Measurements from ENCODE around the gene HOXD10.

HOXD10 gene

DNA sequence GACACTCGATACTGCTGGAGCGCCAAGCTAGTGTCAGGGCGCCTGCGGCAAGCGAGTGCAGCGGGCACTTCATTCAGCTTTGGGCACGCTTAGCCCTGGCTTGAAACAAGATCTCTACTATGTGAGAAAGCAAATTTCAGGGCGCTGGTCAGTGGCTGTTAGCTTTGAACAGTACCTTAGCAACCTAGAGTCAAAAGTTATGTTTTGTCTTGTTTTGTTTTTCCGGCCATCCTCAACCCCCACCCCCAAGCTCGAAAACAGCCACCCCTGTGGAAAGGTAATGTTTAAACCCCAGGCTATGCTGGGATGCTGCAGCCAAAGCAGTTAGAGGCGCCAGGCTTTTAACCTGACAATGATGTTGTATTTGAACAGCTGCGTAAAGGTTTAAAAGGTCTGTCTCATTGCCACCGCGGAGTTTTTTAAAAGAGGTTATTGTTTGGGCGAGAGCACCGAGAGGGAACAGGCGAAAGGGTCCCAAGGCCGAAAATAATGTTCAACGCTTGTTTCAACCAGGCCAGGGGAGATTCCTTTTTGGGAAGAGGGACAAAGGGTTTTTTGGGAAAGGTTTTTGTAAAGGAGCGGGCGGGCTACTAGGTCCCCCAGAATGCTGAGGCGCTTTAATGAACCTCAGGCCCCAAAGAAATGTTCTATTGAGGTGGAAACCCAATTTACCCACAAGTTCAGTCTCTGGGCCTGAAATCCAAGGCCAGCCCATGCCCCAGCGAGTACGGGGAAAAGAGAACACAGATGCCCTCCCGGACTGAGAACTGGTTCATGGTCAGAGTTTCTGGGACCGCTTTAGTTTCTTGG is 2.3 kb upstream of the HOXD10 start:
- Mint-ChIP-seq H3K4me3 (no peak overlapping the region), H3K36me3 (no peaks in the 10 kb centered on the region), H3K9me3 (peaks cover 1% of the 10 kb centered on the region), H3K4me1 (peaks cover 6% of the 10 kb centered on the region), H3K27me3 (peaks cover 32% of the 10 kb centered on the region), H3K27ac (no peak overlapping the region)
- DNase-seq (ENCODE audit: low spot score in 2 of 2) = no peak
- no peak for ATAC-seq (ENCODE audit: low read depth)

DNA sequence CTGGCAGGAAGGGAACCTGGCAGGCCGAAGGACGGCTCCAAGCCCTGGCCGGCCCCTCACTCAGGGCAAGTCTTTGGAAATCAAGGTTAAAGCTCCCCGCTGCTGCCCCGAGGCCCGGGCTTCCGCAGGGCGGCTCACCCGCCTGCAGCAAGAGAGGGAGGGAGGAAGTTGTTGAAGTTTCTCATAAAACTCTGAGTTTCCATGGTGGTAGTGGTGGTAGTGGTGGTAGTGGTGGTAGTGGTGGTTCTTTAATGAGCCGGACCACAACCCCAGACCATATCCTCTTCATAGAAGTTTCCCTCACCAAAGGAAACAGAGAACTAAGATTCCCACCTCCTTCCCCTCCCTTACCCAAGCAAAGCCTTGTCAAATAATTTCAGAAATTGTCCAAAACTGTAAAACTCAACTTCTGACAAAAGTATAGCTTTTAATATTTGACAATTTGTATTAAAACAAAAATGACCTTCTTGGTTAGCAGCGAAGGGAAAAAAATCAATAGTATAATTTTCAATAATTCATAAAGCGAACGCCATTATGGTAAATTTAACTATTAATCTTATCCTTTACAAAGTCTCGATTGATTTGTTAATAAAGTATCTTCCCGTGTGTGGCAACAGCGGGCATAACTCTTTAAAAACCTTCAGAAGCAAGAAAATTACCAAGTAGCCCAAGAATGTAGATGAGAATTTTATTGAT is 1.5 kb upstream of the HOXD10 start:
- DNase-seq (ENCODE audit: low spot score in 2 of 2) = no peak
- Mint-ChIP-seq H3K27ac (no peak overlapping the region), H3K27me3 (peaks cover 33% of the 10 kb centered on the region), H3K4me1 (peaks cover 6% of the 10 kb centered on the region), H3K9me3 (no peaks in the 10 kb centered on the region), H3K36me3 (no peaks in the 10 kb centered on the region), H3K4me3 (no peak overlapping the region)
- ATAC-seq (ENCODE audit: low read depth) = no peak

DNA sequence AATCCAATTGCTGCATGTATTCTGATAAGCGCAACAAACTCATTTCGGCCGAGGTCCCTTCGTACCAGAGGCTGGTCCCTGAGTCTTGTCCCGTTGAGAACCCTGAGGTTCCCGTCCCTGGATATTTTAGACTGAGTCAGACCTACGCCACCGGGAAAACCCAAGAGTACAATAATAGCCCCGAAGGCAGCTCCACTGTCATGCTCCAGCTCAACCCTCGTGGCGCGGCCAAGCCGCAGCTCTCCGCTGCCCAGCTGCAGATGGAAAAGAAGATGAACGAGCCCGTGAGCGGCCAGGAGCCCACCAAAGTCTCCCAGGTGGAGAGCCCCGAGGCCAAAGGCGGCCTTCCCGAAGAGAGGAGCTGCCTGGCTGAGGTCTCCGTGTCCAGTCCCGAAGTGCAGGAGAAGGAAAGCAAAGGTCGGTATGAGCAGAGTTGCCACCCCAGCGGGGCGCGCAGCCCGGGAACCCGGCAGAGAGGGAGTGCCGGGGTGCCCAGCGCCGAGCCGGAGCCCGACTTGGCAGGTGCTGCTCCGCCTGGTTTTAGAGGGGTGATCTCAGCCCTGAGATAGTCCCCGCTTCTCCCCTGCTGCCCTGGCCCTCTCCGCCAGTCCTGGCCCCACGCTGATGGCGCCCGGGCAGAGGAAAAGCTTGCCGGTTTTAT is 714 bp downstream of the HOXD10 start:
- H3K27ac Mint-ChIP-seq = no peak overlapping the region
- H3K4me1 Mint-ChIP-seq = peaks cover 4% of the 10 kb centered on the region
- no peaks in the 10 kb centered on the region for H3K9me3 Mint-ChIP-seq
- no peak for DNase-seq (ENCODE audit: low spot score in 2 of 2)
- ATAC-seq (ENCODE audit: low read depth) = no peak
- H3K36me3 Mint-ChIP-seq = no peaks in the 10 kb centered on the region
- peaks cover 35% of the 10 kb centered on the region for H3K27me3 Mint-ChIP-seq
- H3K4me3 Mint-ChIP-seq = no peak overlapping the region

DNA sequence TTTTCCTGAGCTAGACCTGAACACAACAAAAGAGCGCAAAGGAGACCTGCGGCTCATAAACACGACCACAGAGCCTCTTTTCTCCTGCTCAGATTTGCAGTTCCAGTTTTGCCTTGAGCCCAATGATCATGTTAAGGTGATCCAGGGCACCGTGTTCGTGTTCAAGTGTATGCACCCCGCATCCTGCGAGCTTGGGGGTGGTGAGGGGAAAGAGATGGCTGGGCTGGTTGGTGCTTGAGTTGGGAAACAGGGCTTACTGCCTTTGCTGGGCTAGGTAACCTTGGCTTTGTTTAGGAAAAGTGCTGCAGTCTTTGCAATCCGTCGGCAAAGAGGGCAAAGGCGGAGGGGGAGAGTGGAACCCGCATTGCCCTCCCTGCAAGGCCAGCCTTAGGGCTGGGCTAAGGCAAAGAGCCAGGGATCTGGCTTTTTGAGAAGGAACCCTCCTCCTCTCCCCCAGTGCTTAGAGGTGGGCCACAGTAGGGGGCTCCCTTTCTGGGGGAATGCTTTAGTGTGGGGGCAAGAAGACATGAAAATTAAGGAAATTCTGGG is 1.3 kb downstream of the HOXD10 start:
- H3K36me3 Mint-ChIP-seq = no peaks in the 10 kb centered on the region
- H3K27ac Mint-ChIP-seq = no peak overlapping the region
- H3K4me3 Mint-ChIP-seq = no peak overlapping the region
- peaks cover 4% of the 10 kb centered on the region for H3K4me1 Mint-ChIP-seq
- no peak for ATAC-seq (ENCODE audit: low read depth)
- peaks cover 35% of the 10 kb centered on the region for H3K27me3 Mint-ChIP-seq
- no peak for DNase-seq (ENCODE audit: low spot score in 2 of 2)
- no peaks in the 10 kb centered on the region for H3K9me3 Mint-ChIP-seq

DNA sequence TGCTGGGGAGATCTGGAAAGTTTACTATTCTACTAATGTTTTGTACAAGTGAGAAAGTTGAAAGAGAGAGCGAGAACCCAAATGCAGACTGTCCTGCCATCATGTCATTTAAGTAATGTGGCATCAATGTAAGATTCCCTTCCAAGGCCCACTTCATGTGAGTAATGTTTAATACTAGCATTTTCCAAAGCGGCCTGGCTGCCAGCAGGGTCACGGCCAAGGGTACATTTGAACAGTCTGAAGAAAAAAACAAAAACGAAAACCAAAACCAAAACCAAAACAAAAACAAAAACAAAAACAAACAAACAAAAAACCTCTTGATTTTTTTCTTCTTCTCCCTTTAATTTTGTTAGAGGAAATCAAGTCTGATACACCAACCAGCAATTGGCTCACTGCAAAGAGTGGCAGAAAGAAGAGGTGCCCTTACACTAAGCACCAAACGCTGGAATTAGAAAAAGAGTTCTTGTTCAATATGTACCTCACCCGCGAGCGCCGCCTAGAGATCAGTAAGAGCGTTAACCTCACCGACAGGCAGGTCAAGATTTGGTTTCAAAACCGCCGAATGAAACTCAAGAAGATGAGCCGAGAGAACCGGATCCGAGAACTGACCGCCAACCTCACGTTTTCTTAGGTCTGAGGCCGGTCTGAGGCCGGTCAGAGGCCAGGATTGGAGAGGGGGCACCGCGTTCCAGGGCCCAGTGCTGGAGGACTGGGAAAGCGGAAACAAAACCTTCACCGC is 2.2 kb downstream of the HOXD10 start:
- Mint-ChIP-seq H3K4me1 (peaks cover 4% of the 10 kb centered on the region), H3K4me3 (no peak overlapping the region), H3K27me3 (peaks cover 36% of the 10 kb centered on the region), H3K9me3 (no peaks in the 10 kb centered on the region), H3K27ac (no peak overlapping the region), H3K36me3 (no peaks in the 10 kb centered on the region)
- no peak for ATAC-seq (ENCODE audit: low read depth)
- DNase-seq (ENCODE audit: low spot score in 2 of 2) = no peak

DNA sequence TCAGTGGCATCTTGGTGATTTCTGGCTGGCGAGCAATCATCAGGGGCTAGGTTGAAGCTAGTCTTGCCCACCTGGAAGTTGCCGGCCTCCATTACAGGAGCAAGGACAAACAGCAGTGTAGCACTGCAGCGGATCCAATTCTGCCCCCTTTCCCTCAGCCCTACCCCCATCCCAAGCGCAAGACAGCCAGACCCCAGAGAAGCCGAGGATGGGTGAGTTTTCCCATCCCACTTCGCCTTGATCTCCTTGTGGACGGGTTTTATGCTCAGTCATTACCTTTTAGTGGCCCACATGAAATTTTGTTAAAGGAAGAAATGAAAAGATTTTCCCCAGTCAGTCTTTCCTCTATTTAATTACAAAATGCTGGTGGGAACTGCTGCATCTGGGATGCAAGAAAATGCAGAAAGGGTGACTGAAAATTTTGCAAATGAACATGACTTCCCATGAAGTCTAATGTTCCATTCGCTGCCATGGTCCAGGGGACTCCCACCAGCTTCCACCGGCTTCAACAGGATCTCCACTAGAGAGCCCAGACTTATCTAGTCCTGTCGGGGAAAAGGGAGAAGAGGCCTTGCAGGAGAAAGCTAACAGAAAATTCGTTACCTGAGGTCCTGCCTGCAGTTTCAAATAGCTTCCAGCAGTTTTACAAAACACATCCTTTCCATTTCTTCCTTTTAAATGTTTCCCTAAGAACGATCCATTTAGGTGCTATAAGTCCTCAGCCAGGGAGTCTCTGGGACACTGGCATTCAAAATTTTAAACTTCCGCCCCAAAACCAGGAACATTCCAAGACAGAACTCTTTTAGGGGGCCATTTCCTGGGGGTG is 4.0 kb downstream of the HOXD10 start:
- H3K4me3 Mint-ChIP-seq = no peak overlapping the region
- ATAC-seq (ENCODE audit: low read depth) (no peak), DNase-seq (ENCODE audit: low spot score in 2 of 2) (no peak)
- H3K27me3 Mint-ChIP-seq = peaks cover 41% of the 10 kb centered on the region
- H3K4me1 Mint-ChIP-seq = peaks cover 4% of the 10 kb centered on the region
- no peaks in the 10 kb centered on the region for H3K36me3 Mint-ChIP-seq
- H3K9me3 Mint-ChIP-seq = no peaks in the 10 kb centered on the region
- H3K27ac Mint-ChIP-seq = no peak overlapping the region

DNA sequence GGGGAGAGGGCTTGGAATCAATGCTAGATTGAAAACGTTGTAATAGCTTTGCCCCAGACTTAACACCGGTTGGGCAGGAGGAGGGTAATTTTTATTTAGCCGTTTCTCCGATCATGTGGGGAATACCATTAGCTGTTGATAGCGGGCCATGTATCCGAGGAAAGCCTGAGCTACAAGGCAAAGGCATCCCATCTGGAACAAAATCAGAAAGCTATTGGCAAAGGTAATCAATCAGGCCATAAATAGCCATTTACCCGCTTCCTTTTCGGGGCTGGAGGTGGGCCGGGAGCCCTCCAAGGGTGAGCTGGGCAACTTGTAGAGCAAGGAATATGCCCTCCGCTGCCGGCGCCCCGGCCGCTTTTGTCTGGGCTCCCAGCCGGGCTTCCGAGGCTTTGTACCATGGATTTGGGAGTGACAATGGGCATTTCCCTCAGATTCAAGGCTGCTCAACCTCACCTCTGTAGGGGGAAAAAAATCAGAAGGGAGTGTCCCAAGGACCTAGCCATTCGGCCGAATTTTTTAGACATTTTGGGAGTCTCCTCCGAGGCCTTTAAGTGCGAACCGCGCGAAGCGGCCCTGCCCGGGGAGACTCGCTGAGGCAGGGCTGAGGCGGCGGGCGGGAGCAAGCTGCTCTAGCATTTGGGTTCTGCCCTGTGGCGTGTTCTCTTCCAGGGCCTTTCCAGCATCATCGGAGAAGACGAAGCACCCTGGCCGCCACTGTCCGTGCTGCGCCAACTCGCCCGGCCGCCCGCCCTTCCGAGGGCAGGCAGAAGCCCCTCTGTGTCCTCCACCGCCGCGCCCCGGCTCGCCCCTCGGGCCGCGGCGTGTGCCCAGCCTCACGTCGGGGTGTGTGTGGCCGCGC is 4.8 kb downstream of the HOXD10 start:
- Mint-ChIP-seq H3K4me3 (no peak overlapping the region), H3K27me3 (peaks cover 40% of the 10 kb centered on the region), H3K4me1 (peaks cover 4% of the 10 kb centered on the region), H3K36me3 (no peaks in the 10 kb centered on the region), H3K27ac (no peak overlapping the region), H3K9me3 (no peaks in the 10 kb centered on the region)
- ATAC-seq (ENCODE audit: low read depth) = no peak
- DNase-seq (ENCODE audit: low spot score in 2 of 2) = no peak

DNA sequence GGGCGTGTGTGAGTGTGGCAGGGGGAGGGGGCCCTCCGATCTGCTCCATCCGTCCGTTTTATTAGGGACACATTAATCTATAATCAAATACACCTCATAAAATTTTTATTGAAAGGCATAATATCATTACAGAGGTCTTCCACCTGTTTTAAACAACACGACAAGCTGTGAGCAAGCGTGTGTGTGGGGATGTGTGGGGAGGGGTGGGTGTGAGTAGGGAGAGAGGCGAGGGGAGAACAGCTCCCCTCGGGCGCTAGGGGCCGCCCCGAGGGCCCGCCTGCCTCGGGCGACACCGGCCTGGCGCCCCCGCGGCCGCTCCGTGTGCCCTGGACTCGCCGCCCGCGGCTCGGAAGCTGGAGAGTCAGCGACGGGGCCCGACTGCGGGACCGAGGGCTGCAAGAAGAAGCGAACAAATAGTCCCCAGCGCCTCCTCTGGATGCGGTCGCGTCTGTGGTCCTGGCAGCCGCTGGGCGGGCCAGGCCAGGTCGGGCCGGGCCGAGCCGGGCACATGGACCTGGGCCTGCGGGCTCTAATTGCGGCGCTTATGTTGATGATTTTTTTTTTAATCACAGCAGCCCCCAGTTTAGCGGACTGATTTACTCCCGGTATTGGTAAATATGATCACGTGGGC is 5.6 kb downstream of the HOXD10 start:
- Mint-ChIP-seq H3K9me3 (no peaks in the 10 kb centered on the region), H3K27me3 (peaks cover 35% of the 10 kb centered on the region), H3K4me3 (no peak overlapping the region), H3K36me3 (no peaks in the 10 kb centered on the region), H3K4me1 (peaks cover 4% of the 10 kb centered on the region), H3K27ac (no peak overlapping the region)
- DNase-seq (ENCODE audit: low spot score in 2 of 2) (no peak), ATAC-seq (ENCODE audit: low read depth) (no peak)

DNA sequence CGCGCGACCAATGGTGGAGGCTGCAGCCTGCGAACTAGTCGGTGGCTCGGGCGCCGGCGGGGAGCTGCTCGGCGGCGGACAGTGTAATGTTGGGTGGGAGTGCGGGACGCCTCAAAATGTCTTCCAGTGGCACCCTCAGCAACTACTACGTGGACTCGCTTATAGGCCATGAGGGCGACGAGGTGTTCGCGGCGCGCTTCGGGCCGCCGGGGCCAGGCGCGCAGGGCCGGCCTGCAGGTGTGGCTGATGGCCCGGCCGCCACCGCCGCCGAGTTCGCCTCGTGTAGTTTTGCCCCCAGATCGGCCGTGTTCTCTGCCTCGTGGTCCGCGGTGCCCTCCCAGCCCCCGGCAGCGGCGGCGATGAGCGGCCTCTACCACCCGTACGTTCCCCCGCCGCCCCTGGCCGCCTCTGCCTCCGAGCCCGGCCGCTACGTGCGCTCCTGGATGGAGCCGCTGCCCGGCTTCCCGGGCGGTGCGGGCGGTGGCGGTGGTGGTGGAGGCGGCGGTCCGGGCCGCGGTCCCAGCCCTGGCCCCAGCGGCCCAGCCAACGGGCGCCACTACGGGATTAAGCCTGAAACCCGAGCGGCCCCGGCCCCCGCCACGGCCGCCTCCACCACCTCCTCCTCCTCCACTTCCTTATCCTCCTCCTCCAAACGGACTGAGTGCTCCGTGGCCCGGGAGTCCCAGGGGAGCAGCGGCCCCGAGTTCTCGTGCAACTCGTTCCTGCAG is 6.3 kb downstream of the HOXD10 start, which contains the start of gene HOXD9:
HOXD9 (plus strand) TSS at position 37 of the 728 bp plus-strand sequence; CDS start at position 87, 50 bp downstream.
- H3K4me3 Mint-ChIP-seq = no peak within 1 kb of the TSS
- H3K4me1 Mint-ChIP-seq = peaks cover 4% of the 10 kb centered on the region
- no peak for DNase-seq (ENCODE audit: low spot score in 2 of 2)
- H3K36me3 Mint-ChIP-seq = no peaks in the 10 kb centered on the region
- ATAC-seq (ENCODE audit: low read depth) = no peak
- H3K9me3 Mint-ChIP-seq = no peaks in the 10 kb centered on the region
- no peak within 1 kb of the TSS for H3K27ac Mint-ChIP-seq
- peaks cover 36% of the 10 kb centered on the region for H3K27me3 Mint-ChIP-seq

DNA sequence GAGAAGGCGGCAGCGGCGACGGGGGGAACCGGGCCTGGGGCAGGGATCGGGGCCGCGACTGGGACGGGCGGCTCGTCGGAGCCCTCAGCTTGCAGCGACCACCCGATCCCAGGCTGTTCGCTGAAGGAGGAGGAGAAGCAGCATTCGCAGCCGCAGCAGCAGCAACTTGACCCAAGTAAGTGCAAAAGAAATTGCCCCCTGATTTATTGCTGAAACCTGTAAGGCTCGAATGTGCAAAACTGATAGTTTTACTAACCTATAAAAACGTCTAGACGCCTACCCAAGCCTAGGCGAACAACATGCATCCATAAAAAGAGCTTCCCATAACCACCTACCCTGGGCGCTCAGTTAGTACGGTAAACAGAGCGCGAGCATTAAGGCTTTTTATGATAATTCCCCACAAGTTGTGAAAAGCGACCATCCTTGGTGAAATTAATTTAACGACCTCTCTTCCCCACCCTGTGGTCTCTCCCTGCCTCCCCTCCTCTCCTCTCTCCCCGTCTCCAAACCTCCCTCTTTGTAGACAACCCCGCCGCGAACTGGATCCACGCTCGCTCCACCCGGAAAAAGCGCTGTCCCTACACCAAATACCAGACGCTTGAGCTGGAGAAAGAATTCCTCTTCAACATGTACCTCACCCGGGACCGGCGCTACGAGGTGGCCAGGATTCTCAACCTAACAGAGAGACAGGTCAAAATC is 7.0 kb downstream of the HOXD10 start:
- Mint-ChIP-seq H3K36me3 (no peaks in the 10 kb centered on the region), H3K4me3 (no peak overlapping the region), H3K27ac (no peak overlapping the region), H3K27me3 (peaks cover 36% of the 10 kb centered on the region), H3K9me3 (no peaks in the 10 kb centered on the region), H3K4me1 (peaks cover 2% of the 10 kb centered on the region)
- ATAC-seq (ENCODE audit: low read depth) (no peak), DNase-seq (ENCODE audit: low spot score in 2 of 2) (no peak)

Data from memory B cell (primary cell).